H1 (cell line): ENCODE measurements around the gene LINC00632. TPM values are rescaled to one million over a fixed set of nuclear protein-coding genes. Genes with fewer than 3 reads are reported as not detected.

Source experiments
- CEBPB ChIP-seq: IDR thresholded peaks from 2 replicates; pipeline ENCODE4 v1.6.1; 2012; ENCODE audit warnings: low read depth, low read length
- EP300 ChIP-seq, 2 experiments: IDR thresholded peaks; 1 replicate in 1 of 2; 2 replicates in 1 of 2; pipeline ENCODE4 v1.6.1; 2011 to 2012; ENCODE audit warnings: low read depth in 2 of 2, low read length in 2 of 2, mild to moderate bottlenecking in 2 of 2, borderline replicate concordance in 1 of 2, inconsistent platforms in 1 of 2, moderate library complexity in 1 of 2
- FOSL1 ChIP-seq: IDR thresholded peaks from 2 replicates; pipeline ENCODE4 v1.6.1; 2011; ENCODE audit warnings: mild to moderate bottlenecking, low read depth, low read length, moderate library complexity; ENCODE audit not compliant: insufficient read depth
- JUND ChIP-seq: IDR thresholded peaks from 2 replicates; pipeline ENCODE4 v1.6.1; 2011; ENCODE audit warnings: mild to moderate bottlenecking, improper control_type of control experiment, low read length
- POLR2AphosphoS5 ChIP-seq: IDR thresholded peaks from 2 replicates; pipeline ENCODE4 v1.6.1; 2011; ENCODE audit warnings: low read depth, low read length
- SIX5 ChIP-seq: IDR thresholded peaks from 2 replicates; pipeline ENCODE4 v1.6.1; 2011; ENCODE audit warnings: mild to moderate bottlenecking, low read depth, low read length
- SP1 ChIP-seq: IDR thresholded peaks from 2 replicates; pipeline ENCODE4 v1.6.1; 2011; ENCODE audit warnings: low read depth, low read length
- TAF1 ChIP-seq: IDR thresholded peaks from 2 replicates; pipeline ENCODE4 v1.6.1; 2011; ENCODE audit warnings: mild to moderate bottlenecking, low read depth, low read length
- polyA plus RNA-seq, 7 experiments: library from polyadenylated mRNA; depleted of rRNA in 3 of 7; stranded (reverse) in 5 of 7; unstranded in 2 of 7; fragments of >200 nt in 5 of 7; fragments of 200-250 nt in 2 of 7; gene quantifications; 1 replicate in 5 of 7; 2 replicates in 1 of 7; 4 replicates in 1 of 7; pipeline versions ENCODE4 v1.2.1 to v1.2.3, GENCODE V29; 2011 to 2013; ENCODE audit warnings: missing spikeins in 2 of 7, mixed read lengths in 2 of 7
- total RNA-seq: library from RNA; stranded (reverse); fragmentation: NEBNext Ultra II Directional; extraction: Animal tissue kit (Norgen Biotek cat#: 25700); gene quantifications from 2 replicates; pipeline ENCODE4 v1.2.1, GENCODE V29; 2021
- TF ChIP-seq, protein P1 (sequence below): fragments of 300-600 bp; sonication (generic); IDR thresholded peaks from 2 replicates; pipeline ENCODE4 v1.7.1; 2012; ENCODE audit warnings: low read length, moderate library complexity, mild to moderate bottlenecking, inconsistent platforms; ENCODE audit not compliant: insufficient replicate concordance

LINC00632 gene
- total and polyA plus RNA-seq, 2 of the 8 experiments (the other 6 are each of a cell fraction or from before 2014, with no cell fraction given), result 24.5 to 85.1 TPM

GRCh38 chrX:140709421-140709846, at the start of gene LINC00632 (continued):
- TF ChIP-seq, protein P1, sequence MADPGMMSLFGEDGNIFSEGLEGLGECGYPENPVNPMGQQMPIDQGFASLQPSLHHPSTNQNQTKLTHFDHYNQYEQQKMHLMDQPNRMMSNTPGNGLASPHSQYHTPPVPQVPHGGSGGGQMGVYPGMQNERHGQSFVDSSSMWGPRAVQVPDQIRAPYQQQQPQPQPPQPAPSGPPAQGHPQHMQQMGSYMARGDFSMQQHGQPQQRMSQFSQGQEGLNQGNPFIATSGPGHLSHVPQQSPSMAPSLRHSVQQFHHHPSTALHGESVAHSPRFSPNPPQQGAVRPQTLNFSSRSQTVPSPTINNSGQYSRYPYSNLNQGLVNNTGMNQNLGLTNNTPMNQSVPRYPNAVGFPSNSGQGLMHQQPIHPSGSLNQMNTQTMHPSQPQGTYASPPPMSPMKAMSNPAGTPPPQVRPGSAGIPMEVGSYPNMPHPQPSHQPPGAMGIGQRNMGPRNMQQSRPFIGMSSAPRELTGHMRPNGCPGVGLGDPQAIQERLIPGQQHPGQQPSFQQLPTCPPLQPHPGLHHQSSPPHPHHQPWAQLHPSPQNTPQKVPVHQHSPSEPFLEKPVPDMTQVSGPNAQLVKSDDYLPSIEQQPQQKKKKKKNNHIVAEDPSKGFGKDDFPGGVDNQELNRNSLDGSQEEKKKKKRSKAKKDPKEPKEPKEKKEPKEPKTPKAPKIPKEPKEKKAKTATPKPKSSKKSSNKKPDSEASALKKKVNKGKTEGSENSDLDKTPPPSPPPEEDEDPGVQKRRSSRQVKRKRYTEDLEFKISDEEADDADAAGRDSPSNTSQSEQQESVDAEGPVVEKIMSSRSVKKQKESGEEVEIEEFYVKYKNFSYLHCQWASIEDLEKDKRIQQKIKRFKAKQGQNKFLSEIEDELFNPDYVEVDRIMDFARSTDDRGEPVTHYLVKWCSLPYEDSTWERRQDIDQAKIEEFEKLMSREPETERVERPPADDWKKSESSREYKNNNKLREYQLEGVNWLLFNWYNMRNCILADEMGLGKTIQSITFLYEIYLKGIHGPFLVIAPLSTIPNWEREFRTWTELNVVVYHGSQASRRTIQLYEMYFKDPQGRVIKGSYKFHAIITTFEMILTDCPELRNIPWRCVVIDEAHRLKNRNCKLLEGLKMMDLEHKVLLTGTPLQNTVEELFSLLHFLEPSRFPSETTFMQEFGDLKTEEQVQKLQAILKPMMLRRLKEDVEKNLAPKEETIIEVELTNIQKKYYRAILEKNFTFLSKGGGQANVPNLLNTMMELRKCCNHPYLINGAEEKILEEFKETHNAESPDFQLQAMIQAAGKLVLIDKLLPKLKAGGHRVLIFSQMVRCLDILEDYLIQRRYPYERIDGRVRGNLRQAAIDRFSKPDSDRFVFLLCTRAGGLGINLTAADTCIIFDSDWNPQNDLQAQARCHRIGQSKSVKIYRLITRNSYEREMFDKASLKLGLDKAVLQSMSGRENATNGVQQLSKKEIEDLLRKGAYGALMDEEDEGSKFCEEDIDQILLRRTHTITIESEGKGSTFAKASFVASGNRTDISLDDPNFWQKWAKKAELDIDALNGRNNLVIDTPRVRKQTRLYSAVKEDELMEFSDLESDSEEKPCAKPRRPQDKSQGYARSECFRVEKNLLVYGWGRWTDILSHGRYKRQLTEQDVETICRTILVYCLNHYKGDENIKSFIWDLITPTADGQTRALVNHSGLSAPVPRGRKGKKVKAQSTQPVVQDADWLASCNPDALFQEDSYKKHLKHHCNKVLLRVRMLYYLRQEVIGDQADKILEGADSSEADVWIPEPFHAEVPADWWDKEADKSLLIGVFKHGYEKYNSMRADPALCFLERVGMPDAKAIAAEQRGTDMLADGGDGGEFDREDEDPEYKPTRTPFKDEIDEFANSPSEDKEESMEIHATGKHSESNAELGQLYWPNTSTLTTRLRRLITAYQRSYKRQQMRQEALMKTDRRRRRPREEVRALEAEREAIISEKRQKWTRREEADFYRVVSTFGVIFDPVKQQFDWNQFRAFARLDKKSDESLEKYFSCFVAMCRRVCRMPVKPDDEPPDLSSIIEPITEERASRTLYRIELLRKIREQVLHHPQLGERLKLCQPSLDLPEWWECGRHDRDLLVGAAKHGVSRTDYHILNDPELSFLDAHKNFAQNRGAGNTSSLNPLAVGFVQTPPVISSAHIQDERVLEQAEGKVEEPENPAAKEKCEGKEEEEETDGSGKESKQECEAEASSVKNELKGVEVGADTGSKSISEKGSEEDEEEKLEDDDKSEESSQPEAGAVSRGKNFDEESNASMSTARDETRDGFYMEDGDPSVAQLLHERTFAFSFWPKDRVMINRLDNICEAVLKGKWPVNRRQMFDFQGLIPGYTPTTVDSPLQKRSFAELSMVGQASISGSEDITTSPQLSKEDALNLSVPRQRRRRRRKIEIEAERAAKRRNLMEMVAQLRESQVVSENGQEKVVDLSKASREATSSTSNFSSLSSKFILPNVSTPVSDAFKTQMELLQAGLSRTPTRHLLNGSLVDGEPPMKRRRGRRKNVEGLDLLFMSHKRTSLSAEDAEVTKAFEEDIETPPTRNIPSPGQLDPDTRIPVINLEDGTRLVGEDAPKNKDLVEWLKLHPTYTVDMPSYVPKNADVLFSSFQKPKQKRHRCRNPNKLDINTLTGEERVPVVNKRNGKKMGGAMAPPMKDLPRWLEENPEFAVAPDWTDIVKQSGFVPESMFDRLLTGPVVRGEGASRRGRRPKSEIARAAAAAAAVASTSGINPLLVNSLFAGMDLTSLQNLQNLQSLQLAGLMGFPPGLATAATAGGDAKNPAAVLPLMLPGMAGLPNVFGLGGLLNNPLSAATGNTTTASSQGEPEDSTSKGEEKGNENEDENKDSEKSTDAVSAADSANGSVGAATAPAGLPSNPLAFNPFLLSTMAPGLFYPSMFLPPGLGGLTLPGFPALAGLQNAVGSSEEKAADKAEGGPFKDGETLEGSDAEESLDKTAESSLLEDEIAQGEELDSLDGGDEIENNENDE, result no peak
- TF ChIP-seq SIX5, result peak; percentile 29
- peak; percentile 68; the same call in 1 of the 2 replicates for TF ChIP-seq TAF1
- TF ChIP-seq EP300 (IDR thresholded peaks at IDR 0.05; ENCODE audit: borderline replicate concordance in 1 of 2, low read depth in 2 of 2, low read length in 2 of 2), result peak in 1 of 2 experiments; percentile 97; a peak in 2 of 3 replicates
- TF ChIP-seq POLR2AphosphoS5, result peak; percentile 56; the same call in 1 of the 2 replicates
- TF ChIP-seq FOSL1, result no peak
- TF ChIP-seq SP1, result 0 out of 2 replicates have a peak, but pooled peaks have one; percentile 59
- TF ChIP-seq JUND, result peak; percentile 81
- no peak for TF ChIP-seq CEBPB
- TF ChIP-seq, all 59 proteins: peak for 8
